Right lobe of liver (tissue), 4 donors: ENCODE measurements around the gene CARMIL1.

Experiments used
- POLR2A ChIP-seq: fragments of 450-650 bp; IDR thresholded peaks from one replicate; pipeline ENCODE4 v1.6.1; 2017; ENCODE audit warnings: antibody characterized with exemption, mild to moderate bottlenecking
- TF ChIP-seq, protein P1 (sequence below), 4 donors: fragments of 200-600 bp in 3 of 4; fragments of 450-650 bp in 1 of 4; IDR thresholded peaks; one replicate each; pipeline versions ENCODE4 v1.5.1 to v1.8.0; 2016 to 2022; ENCODE audit warnings: antibody characterized with exemption in 4 of 4, mild to moderate bottlenecking in 2 of 4
- donor health status: DM: no; HTN: no; CAD: no.
- donor health status: DM: no; HTN: no; CAD: no.
- donor health status: DM: no; HTN: yes; CAD: no.

DNA sequence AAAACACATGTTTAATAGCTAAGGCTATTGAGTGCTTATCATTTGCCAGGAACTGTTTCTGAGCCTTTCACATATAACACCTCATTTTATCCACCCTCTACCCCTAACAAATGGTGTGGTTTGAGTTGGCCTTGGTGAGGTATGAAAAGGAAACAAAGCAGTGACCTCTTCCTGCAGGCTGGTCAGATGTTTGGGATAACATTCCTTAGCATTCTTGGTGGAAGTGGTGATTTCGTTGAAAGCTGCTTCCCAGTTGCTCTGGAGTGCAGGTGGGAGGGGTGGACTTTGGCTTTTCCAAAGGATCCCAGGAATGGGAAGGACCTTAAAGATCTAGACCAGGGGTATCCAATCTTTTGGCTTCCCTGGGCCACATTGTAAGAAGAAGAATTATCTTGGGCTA is 41.3 kb downstream of the CARMIL1 start:
- TF ChIP-seq, protein P1, sequence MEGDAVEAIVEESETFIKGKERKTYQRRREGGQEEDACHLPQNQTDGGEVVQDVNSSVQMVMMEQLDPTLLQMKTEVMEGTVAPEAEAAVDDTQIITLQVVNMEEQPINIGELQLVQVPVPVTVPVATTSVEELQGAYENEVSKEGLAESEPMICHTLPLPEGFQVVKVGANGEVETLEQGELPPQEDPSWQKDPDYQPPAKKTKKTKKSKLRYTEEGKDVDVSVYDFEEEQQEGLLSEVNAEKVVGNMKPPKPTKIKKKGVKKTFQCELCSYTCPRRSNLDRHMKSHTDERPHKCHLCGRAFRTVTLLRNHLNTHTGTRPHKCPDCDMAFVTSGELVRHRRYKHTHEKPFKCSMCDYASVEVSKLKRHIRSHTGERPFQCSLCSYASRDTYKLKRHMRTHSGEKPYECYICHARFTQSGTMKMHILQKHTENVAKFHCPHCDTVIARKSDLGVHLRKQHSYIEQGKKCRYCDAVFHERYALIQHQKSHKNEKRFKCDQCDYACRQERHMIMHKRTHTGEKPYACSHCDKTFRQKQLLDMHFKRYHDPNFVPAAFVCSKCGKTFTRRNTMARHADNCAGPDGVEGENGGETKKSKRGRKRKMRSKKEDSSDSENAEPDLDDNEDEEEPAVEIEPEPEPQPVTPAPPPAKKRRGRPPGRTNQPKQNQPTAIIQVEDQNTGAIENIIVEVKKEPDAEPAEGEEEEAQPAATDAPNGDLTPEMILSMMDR (IDR thresholded peaks at IDR 0.05): no peak
- TF ChIP-seq POLR2A: no peak
